Smooth muscle cell of the brain vasculature (primary cell): ENCODE data around the gene CAMK1D.
"Not testable (repeated sequence)": the region's sequence is repeated elsewhere in the genome, so short reads cannot be mapped to it uniquely, and the experiment has no call there.

ENCODE experiments used
- DNase-seq: peaks from one replicate; pipeline ENCODE4 v3.0.0-alpha.2; 2012; ENCODE audit warnings: low read depth, low spot score

The CAMK1D gene

GRCh38 chr10:12340371-12340770 lies 9.0 kb upstream of the CAMK1D start:
- no peak for DNase-seq

- DNase-seq, result no peak
Observed at GRCh38 chr10:12340937-12341336, 8.4 kb upstream of the CAMK1D start.

GRCh38 chr10:12341526-12341925 lies 7.8 kb upstream of the CAMK1D start:
- DNase-seq, result no peak

- DNase-seq, result no peak
Observed at GRCh38 chr10:12344375-12345110, 4.8 kb upstream of the CAMK1D start.

GRCh38 chr10:12346707-12347106 lies 2.6 kb upstream of the CAMK1D start:
- no peak for DNase-seq

GRCh38 chr10:12348294-12348869 lies 965 bp upstream of the CAMK1D start:
- no peak for DNase-seq

GRCh38 chr10:12349629-12350166 lies 351 bp downstream of the CAMK1D start:
- DNase-seq, result no peak

- no peak for DNase-seq
Observed at GRCh38 chr10:12350167-12350872, 973 bp downstream of the CAMK1D start.

GRCh38 chr10:12350925-12351324 lies 1.6 kb downstream of the CAMK1D start:
- no peak for DNase-seq

- DNase-seq, result no peak
Observed at GRCh38 chr10:12351447-12351846, 2.1 kb downstream of the CAMK1D start.

- no peak for DNase-seq
Observed at GRCh38 chr10:12351889-12352288, 2.5 kb downstream of the CAMK1D start.

GRCh38 chr10:12353399-12354242 lies 4.3 kb downstream of the CAMK1D start:
- DNase-seq, result no peak

- not testable (repeated sequence) for DNase-seq
Observed at GRCh38 chr10:12354696-12355095, 5.3 kb downstream of the CAMK1D start.

- no peak for DNase-seq
Observed at GRCh38 chr10:12355384-12355783, 6.0 kb downstream of the CAMK1D start.

GRCh38 chr10:12357525-12358151 lies 8.3 kb downstream of the CAMK1D start:
- DNase-seq, result no peak

GRCh38 chr10:12358863-12359564 lies 9.7 kb downstream of the CAMK1D start:
- no peak for DNase-seq

- DNase-seq, result no peak
Observed at GRCh38 chr10:12360461-12360860, 11.1 kb downstream of the CAMK1D start.

GRCh38 chr10:12361115-12361514 lies 11.8 kb downstream of the CAMK1D start:
- DNase-seq, result not testable (repeated sequence)

GRCh38 chr10:12364559-12364958 lies 15.2 kb downstream of the CAMK1D start:
- no peak for DNase-seq

- no peak for DNase-seq
Observed at GRCh38 chr10:12367272-12367671, 17.9 kb downstream of the CAMK1D start.

- DNase-seq, result no peak
Observed at GRCh38 chr10:12369982-12370381, 20.6 kb downstream of the CAMK1D start.
